Superior temporal gyrus (tissue), 1 donor: ENCODE results near the gene OTOP2.
A peak's percentile ranks its signal among the peaks of the same experiment; 100 is the strongest.

Source experiments
- DNase-seq: peaks from one replicate; pipeline ENCODE4 v3.0.0-alpha.2; 2016; ENCODE audit errors: extremely low spot score

Gene OTOP2

DNA sequence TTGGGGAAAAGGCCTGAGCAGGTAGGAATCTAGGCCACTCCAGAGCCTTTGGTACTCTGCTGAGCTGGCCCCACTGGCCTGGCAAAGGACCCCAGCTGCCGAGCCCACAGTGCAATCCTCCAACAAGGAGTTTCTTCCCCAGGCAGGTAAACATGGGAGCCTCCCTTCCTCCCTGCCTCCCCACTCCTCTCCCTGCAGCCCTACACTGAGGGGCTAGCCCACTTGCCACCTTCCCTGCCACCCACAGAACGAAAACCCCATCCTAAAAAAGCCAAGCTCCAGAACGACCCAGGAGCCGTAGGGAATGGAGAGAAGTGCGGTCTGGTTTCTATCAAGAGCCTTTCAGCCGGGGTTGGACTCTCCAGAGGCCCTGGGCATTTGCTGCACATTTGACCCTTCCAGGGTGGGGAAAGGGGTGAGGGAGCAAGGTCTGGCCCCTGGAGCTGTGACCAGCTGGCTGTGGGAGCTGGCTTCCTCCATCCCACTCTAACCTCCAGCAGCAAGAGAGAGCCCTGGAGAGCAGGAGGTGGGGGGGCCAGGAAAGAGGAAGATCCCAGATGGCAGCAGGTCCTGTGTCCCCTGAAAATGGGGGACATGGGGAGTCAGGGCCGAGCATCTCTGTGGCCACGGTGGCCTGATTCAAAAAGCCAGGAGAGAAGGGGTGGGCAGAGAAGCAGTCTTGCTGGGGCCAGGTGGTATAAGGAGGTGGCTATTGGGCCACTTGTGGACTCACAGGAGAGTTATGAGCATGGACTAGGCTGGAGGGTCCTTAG lies 47.2 kb downstream of the OTOP2 start:
- DNase-seq, result no peak

DNA sequence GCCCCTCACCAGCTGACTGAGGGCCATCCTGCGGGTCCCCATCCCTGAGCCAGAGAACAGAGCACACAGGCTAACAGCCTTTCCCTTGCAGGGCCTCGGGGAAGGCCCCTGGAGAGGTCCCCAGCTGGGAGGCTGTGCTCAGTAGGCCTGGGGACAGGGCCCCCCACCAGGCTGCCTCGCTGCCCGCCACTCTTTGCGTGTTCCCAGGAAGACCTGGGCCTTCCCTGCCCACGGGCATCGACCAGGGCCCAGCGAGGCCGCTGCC lies 47.7 kb downstream of the OTOP2 start:
- no peak for DNase-seq

DNA sequence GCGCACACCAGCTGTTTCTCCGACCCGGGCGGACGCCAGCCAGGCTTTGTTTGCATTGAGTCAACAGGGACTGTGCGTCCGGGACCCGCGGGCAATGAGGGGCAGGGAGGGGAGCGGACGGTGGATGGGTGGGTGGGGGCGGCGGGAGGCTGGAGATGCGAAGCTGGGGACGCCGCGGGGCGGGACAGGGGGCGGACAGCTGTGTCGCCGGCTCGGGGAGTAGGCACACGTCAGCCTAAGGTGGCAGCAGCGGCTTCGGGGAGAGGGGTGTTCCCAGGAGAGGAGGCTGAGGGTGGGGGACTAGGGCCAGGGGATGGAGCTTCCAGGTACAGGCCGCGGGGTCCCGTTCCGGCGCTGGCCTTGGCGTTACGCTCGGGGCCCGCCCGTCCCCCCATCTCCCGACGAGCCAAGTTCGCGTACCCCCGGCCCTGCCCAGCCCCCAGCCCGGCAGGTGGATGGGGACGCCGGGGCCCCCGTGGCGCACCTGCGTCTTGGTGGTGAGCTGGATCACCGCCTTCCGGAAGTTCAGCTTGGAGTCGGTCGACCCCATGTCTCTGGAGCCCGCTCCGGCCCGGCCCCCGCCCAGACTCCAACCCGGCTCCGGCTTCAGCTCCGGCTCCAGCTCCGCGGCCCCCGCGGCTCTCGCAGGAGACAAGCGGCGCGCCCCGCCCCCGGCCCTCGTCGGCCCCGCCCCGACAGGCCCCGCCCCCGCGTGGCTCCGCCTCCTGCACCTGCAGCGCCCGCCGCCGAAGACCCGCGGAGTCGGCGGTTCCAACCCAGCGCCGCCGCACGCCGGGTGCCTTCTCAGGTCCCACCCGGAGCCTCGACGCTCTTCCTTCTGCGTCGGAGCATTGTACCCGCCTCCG lies 48.3 kb downstream of the OTOP2 start, which contains the start of gene HID1:
Gene HID1 (minus strand): TSS at position 653 of the 866 bp plus-strand sequence. CDS start 103 bp downstream, at position 550.
- peak; percentile 56 for DNase-seq

DNA sequence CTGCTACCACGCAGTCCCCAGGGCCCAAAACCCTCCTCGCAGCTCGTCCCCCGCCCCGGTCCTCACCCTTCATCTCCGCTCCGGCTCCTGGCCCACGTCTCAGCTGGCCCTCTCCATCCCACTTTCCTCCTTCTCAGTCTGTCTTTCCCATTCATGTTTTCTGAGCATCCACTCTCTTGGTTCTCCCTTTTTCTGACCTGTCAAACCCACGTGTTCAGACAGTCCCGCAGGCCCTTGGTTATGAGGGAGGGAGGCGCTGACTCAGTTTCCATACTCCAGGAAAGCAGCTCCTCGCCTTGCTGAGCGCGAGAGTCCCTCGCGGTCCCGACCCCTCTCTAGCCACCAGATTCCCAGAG lies 48.9 kb downstream of the OTOP2 start:
- no peak for DNase-seq

DNA sequence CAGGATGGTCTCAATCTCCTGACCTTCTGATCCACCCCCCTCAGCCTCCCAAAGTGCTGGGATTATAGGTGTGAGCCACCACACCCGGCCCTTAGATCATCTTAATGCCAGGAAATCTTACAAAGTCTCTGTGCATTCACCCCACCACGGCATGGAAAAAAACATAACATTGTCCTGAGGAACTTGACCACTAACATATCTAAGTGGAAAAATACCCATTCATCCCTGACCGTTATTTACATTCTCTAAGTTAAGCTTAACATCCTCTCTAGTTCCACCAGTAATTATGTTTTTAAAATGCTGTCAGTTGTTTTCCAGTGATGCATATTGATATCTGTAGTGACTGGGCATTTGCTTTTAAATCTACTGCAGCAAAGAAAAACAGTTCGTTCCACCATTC lies 51.9 kb downstream of the OTOP2 start:
- no peak for DNase-seq

DNA sequence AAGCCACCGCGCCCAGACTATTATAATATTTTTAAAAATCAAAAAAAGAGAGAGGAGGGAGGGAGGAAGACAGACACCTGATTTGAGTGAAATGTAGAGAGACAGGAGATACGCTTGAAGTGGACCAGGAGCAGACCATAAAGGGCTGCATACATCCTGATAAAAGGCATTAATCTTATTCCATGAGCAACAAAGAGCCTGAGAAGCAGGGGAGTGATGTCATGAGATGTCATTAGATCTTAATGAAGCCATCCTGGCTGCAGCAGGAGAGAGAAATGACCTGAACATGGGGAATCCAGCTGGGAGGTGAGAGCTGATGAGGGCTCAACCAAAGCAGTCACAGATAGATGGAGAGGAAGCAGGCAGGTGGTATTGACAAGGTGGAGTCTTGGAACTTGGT lies 53.7 kb downstream of the OTOP2 start:
- DNase-seq, result no peak

DNA sequence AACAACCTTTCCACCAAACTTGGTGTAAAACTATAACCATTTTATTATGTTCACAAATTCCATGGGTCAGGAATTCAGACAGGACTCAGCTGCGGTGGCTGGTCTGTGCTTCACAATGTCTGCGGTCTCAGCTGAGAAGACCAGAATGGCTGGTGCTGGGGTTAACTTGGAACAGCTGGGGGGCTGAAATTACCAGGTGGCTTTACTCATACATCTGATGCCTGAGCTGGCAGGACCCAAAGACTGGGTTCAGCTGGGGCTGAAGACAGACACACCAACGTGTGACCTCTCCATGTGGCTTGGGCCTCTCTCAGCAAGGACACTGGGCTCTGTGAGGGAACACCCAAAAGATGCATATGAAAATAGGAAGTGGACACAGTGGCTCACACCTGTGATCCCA lies 54.2 kb downstream of the OTOP2 start:
- no peak for DNase-seq

DNA sequence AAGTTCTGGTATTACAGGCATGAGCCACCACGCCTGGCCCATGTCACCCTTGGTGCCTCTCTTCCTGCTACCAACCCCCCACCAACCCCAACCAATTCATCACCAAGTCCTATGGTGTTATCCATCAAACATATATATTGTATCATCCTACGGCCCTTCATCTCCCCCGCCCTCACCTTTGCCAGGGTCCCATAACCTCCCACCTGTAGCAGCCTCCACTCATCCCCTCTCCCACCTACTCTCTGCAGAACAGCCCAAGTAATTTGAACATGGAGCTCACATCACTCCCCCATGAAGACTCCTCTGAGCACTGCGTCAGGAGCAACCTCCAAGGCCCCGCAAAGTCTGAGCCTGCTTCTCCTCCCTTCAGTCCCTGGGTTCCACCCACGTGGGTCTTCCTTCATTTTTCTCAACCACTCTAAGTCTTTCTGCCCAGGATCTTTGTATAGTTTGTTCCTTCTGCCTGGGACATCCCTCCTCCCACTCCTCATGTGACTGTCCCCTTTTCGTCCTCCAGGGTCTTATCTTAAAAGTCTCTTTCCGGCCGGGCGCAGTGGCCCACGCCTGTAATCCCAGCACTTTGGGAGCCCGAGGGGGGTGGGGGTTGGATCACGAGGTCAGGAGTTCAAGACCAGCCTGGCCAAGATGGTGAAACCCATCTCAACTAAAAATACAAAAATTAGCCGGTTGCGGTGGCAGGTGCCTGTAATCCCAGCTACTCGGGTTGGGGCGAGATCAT lies 55.5 kb downstream of the OTOP2 start:
- no peak for DNase-seq

DNA sequence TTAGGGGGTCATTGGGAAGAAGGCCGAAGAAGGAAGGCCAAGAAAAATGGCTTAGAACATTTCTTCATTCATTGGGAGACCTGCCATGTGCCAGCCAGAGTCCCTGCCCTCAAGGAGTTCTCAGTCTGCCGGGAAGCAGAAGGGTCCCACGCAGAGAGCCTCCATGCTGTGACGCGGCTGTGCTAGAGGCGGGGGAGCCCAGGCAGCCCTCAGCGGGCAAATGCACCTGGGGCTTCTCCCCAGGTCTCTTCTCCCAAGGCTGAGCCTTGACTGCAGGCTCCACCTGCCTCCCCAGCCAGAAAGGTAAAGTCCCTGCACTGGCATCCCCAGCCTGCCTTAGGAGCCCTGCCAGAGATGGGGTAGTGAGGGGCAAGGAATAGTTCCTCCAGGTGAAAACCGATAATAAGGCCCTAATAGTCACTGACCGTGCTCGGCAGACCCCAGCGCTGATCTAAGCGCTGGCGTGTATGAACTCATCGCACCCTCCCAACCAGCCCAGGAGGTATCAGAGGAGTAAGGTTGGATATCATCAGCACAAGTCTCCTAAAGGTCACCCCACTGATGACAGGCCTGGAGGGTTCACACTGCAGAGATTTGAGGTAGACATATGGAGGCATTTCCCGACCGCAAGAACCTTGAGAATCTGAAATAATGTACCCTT lies 57.4 kb downstream of the OTOP2 start:
- DNase-seq, result no peak

DNA sequence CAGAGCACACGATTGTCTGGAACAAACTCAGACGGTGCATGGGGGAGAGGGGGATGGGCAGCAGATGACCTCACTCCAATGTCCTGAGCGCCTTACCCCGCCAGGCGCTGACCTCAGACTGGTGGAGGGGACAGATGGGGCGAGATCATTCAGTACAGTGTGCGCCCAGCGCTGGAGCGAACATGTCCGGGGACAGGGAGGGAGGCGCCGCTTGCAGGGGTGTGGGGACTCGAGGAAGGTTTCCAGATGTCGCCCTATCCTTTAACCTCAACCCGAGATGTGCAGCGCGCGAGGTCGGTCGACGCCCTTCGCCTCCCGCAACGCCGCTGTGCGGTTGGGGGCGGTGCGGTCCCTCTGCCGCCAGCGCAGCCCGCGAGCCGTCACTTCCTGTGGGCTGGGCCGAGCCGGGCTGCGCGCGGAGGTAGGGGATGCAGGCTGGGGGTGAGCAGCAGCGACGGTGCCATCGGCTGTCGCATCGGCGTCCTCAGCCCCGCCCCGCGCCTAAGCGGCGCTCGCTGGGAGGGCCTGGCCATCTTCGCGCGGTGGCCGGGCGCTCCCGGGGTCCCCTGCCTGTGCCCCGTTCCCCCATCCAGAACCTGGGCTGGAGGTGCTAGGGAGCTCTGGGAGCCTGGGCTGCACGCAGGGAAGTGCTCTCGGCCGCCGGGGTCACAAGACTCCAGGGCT lies 58.0 kb downstream of the OTOP2 start:
- peak; percentile 92 for DNase-seq

DNA sequence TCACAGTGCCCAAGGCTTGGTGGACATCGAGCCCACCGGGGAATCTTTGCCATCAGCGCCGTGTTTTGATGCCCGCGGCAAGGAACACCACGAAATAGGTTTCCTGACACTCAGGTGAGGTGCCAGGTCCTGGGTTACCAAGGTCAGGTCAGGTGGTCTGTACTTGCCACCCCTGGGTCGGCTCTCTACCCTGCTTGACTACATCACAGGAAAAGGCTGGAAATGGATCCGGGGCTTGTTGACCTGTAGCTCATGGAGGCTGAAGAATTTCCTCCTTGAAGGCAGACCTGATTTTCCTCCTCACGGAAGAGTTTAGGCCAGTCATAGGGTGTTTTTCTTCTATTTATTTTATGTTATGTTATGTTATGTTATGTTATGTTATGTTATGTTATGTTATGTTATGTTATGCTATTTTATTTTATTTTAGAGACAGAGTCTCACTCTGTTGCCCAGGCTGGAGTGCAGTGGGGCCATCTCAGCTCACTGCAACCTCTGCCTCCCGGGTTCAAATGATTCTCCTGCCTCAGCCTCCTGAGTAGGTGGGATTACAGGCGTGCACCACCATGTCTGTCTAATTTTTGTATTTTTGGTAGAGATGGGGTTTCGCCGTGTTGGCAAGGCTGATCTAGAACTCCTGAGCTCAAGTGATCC lies 58.7 kb downstream of the OTOP2 start:
- DNase-seq, result peak; percentile 70
